Sigmoid colon (tissue), 4 donors: Measurements from ENCODE around the gene PTPRZ1.

ENCODE experiments used
- CTCF ChIP-seq, 4 experiments: fragments of 450-650 bp in 3 of 4; fragments of 200-600 bp in 1 of 4; IDR thresholded peaks; one replicate each; pipeline ENCODE4 v1.5.1; 2016 to 2019; ENCODE audit warnings: antibody characterized with exemption in 4 of 4, mild to moderate bottlenecking in 3 of 4, moderate library complexity in 2 of 4
- POLR2A ChIP-seq, 2 donors: fragments of 450-650 bp; IDR thresholded peaks; one replicate each; pipeline ENCODE4 v1.6.1; 2016; ENCODE audit warnings: antibody characterized with exemption in 2 of 2, mild to moderate bottlenecking in 2 of 2, moderate library complexity in 2 of 2
- POLR2AphosphoS5 ChIP-seq, 4 donors: sonication (generic); formaldehyde crosslinking; IDR thresholded peaks; one replicate each; pipeline ENCODE4 v1.6.1; 2017; ENCODE audit warnings: antibody characterized with exemption in 4 of 4

DNA sequence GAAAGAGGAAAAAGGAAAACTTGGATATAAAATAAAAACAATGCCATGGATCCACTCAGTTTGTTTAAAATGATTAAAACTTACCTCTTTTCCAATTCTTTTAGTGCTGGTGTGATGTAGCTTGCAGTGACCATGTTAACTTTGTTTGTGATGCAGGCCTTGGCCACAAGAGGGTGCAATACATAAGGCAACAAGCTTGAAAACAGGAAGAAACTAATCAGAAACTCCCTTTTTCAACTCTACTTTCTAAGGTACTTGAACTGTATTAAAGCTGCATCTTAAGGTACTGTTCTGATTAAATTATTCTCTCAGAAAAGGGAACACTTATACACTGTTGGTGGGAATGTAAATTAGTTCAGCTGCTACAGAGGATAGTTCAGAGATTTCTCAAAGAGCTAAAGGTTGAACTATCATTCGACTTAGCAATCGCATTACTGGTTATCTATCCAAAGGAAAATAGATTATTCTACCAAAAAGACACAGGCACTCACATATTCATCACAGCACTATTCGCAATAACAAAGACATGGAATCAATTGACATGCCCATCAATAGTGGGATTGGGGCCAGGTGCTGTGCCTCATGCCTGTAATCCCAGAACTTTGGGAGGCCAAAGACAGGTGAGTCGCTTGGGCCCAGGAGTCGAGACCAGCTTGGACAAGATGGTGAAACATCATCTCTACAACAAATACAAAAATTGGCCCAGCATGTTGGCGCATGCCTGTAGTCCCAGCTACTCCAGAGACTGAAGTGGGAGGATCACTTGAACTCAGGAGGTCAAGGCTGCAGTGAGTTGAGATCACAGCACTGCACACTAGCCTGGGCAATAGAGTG is 220.2 kb downstream of the PTPRZ1 start:
- TF ChIP-seq CTCF (IDR thresholded peaks at IDR 0.05) (peak in 3 of 4 experiments; percentile 39 to 78 (median 74)), POLR2A (IDR thresholded peaks at IDR 0.05) (no peak), POLR2AphosphoS5 (IDR thresholded peaks at IDR 0.05) (no peak)
